HG02973 (cell line): ENCODE results near the gene HYLS1.

Source experiments
- ATAC-seq: cut with Tn5 transposase; IDR thresholded peaks from one replicate; pipeline ENCODE4 v1.9.1; 2021; ENCODE audit warnings: moderate library complexity; ENCODE audit not compliant: unreplicated experiment

The HYLS1 gene

GRCh38 chr11:125932301-125932700, 44.8 kb downstream of the HYLS1 start:
- ATAC-seq = no peak

- ATAC-seq = no peak
Observed at GRCh38 chr11:125933030-125933813, 45.8 kb downstream of the HYLS1 start.

DNA sequence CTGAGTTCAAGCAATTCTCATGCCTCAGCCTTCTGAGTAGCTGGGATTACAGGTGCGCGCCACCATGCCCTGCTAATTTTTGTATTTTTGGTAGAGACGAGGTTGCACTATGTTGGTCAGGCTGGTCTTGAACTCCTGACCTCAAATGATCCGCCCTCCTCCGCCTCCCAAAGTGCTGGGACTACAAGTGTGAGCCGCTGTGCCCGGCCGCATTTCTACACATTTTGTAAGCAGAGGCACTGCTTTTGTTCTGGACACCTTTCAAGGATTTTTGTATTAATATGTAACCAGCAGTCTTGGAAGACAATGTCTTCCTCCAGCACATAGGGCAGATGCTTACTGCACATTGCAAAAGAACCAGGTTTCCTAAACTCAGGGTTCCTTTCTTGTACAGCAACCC, 47.0 kb downstream of the HYLS1 start:
- no peak for ATAC-seq

DNA sequence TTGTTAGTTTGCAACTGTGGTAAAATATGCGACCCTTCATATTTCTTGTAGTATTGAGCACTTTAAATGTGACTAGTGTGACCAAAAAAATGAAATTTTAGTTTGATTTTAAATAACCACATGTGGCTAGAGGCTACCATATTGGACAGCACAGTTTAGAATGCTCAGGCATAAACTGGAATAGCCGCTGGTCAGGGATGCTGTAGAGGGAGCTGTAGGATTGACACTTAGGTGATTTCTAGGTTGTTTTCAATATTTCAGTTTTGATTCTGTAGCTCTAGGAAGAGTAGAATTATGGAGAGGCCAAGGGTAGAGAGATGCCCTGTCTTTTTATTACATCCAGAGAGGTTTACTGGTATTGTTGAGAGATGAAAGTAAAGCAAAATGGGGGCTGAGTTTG, 47.6 kb downstream of the HYLS1 start:
- no peak for ATAC-seq

GRCh38 chr11:125935618-125936199, 48.2 kb downstream of the HYLS1 start:
- no peak for ATAC-seq

DNA sequence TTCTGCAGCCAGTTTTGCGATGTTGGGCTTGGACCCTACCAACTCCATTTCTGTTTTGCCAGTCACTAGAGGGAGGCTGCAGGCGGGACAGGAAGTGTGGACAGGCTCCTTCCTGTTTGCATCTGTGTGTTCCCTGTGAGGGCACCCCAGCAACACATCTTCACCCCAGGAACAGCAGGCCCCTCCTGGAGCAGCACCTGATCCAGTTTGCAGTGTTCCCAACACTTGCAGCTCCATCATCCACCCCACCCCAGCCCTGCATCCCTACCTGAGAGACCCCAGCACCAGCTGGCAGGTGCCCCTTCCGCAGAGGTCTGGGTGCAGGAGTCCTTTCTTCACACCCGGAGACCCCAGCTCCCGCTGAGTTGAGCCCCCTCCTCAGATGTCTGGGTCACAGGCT, 51.0 kb downstream of the HYLS1 start:
- ATAC-seq = no peak

- ATAC-seq = no peak
Observed at GRCh38 chr11:125939081-125939521, 51.6 kb downstream of the HYLS1 start.

- no peak for ATAC-seq
Observed at GRCh38 chr11:125940145-125940544, 52.7 kb downstream of the HYLS1 start.

GRCh38 chr11:125941267-125941618, 53.8 kb downstream of the HYLS1 start:
- no peak for ATAC-seq

- ATAC-seq = no peak
Observed at GRCh38 chr11:125941619-125942611, 54.4 kb downstream of the HYLS1 start.

GRCh38 chr11:125942771-125943428, 55.4 kb downstream of the HYLS1 start:
- no peak for ATAC-seq

GRCh38 chr11:125943661-125944349, 56.3 kb downstream of the HYLS1 start:
- ATAC-seq = no peak

DNA sequence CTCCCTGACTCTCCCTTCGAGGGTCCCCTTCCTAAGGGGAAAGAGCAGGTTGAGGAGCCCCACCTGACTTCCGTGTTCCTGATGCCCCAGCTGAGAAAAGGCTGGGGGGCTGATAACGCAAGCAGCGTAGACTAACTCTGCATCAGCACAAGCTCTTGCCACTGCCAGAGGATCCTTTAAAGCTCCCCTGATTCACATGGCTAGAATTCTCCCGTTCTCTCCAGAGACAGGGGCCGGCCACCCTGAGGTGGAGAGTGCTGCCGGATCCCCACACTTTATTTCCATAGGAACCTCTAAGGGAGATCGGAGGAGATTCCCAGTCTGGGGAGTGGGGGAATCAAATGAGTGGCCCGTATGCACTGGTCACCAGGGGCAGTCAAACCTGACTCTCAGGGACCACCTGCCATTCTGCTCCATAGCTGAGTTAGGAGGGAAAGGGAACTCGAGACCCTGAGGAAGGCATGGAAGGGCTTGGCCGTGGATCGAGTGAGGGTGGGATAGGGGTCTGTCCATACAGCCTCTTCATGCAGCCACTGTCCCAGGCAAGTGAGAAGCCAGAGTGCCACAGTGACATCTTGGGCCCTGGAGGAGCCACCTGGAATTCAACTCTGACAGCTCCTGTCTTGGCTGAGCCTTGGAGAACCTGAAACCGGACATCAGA, 57.0 kb downstream of the HYLS1 start:
- no peak for ATAC-seq

- no peak for ATAC-seq
Observed at GRCh38 chr11:125945011-125945796, 57.7 kb downstream of the HYLS1 start.

GRCh38 chr11:125945797-125946520, 58.5 kb downstream of the HYLS1 start, which contains the start of gene VSIG10L2:
Gene VSIG10L2 (plus strand): TSS chr11:125946044. CDS start chr11:125946056, 12 bp downstream.
- no peak for ATAC-seq

- ATAC-seq = no peak
Observed at GRCh38 chr11:125946712-125947418, 59.4 kb downstream of the HYLS1 start.

DNA sequence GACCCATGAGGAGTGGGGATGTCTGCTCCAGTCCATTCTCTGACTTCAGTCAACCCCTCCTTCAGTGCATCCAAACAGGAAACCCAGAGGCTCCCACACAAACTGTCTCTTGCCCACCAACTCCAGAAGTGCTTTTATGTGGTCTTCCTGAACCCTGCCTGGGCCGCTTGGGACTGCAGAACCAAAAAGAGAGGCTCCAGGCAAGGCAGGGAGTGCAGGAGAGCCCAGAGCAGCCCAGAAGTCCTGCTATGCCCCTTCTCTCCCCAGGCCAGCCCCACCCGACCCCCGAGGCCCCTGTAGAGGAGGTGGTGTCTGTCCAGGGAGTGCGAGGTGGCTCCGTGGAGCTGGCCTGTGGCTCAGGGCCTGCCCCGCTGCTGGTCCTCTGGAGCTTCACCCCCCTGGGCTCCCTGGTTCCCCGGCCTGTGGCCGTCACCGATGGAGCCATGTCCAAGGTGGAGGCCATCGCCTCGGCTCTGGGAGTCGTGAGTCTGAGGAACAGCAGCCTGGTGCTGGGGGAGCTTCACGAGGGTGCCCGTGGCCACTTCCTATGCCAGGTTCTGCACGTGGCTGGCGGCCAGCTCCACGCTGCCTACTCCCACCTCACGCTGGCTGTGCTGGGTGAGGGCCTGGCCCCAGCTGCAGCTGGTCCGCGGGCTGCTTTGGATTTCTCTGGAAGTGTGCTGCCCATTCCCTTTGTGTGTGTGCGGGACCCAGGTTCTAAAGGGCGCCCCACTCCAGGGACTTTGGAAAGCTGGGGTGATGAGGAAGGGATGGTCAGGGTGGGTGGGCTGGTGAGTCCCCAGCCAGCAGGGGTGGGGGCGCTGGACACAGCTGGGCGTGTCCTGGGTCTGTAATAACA, 60.2 kb downstream of the HYLS1 start:
- ATAC-seq = no peak
